ENCODE data around the gene ITGA1.

DNA sequence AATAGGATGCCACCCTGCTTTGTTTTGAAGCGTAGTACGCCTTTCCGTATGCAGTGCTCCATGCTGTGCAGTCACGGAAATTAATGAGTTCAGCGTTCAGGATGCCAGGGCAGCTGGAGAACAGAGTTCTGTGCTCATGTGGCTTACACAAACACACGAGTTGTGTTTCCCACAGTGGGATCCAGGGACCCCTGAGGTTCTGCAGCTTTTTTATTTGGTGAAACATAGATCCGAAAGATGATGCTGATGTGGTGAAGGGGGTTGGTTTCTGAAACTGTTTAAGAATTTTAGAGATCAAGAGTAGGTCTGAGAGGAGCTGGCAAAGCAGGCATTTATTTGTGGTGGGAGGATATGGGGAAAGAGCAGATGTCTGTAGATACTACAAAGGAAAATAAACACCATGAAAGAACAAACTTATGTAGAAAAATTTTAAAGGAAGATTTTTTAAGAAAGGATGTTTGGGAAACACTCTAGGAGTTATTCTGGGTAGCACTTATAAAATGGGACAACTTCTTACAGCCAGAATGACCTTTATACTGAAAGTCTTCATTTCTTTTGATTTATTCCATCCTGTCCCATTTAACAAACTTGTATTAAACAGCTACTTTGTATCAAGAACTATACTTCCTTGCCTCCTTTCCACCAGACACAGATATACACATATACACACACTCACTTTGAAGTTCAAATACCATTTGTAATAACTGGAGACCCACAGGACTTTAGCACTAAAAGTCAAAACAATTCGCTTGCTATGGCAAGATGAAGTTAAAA, 52.7 kb downstream of the ITGA1 start:
- TF ChIP-seq, protein P1, sequence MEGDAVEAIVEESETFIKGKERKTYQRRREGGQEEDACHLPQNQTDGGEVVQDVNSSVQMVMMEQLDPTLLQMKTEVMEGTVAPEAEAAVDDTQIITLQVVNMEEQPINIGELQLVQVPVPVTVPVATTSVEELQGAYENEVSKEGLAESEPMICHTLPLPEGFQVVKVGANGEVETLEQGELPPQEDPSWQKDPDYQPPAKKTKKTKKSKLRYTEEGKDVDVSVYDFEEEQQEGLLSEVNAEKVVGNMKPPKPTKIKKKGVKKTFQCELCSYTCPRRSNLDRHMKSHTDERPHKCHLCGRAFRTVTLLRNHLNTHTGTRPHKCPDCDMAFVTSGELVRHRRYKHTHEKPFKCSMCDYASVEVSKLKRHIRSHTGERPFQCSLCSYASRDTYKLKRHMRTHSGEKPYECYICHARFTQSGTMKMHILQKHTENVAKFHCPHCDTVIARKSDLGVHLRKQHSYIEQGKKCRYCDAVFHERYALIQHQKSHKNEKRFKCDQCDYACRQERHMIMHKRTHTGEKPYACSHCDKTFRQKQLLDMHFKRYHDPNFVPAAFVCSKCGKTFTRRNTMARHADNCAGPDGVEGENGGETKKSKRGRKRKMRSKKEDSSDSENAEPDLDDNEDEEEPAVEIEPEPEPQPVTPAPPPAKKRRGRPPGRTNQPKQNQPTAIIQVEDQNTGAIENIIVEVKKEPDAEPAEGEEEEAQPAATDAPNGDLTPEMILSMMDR (IDR thresholded peaks at IDR 0.05), result no peak
- TF ChIP-seq EZH2 (IDR thresholded peaks at IDR 0.05; ENCODE audit: borderline replicate concordance, insufficient read depth, low read depth, low read length, poor library complexity, severe bottlenecking), result no peak

Measured in B cell (primary cell).